Neural cell (in vitro differentiated cells): ENCODE results near the gene TTLL5.
"Not testable (repeated sequence)": the region's sequence is repeated elsewhere in the genome, so short reads cannot be mapped to it uniquely, and the experiment has no call there.

Experiments used
- POLR2AphosphoS5 ChIP-seq: IDR thresholded peaks from 2 replicates; pipeline ENCODE4 v1.6.1; 2012
- RAD21 ChIP-seq: fragments of 450-650 bp; conservative IDR thresholded peaks from 2 replicates; pipeline ENCODE4 v1.6.1; 2014; ENCODE audit warnings: antibody characterized with exemption, mild to moderate bottlenecking, moderate library complexity
- SMC3 ChIP-seq: fragments of 450-650 bp; conservative IDR thresholded peaks from 2 replicates; pipeline ENCODE4 v1.6.1; 2014; ENCODE audit warnings: antibody characterized with exemption, mild to moderate bottlenecking, moderate library complexity; ENCODE audit not compliant: poor library complexity
- TF ChIP-seq, protein P1 (sequence below): fragments of 450-650 bp; IDR thresholded peaks from 2 replicates; pipeline ENCODE4 v1.5.1; 2014; ENCODE audit warnings: antibody characterized with exemption, mild to moderate bottlenecking, moderate library complexity; ENCODE audit not compliant: poor library complexity, severe bottlenecking
- TF ChIP-seq, protein P2 (sequence below): IDR thresholded peaks from 2 replicates; pipeline ENCODE4 v1.6.1; 2012; ENCODE audit warnings: borderline replicate concordance

DNA sequence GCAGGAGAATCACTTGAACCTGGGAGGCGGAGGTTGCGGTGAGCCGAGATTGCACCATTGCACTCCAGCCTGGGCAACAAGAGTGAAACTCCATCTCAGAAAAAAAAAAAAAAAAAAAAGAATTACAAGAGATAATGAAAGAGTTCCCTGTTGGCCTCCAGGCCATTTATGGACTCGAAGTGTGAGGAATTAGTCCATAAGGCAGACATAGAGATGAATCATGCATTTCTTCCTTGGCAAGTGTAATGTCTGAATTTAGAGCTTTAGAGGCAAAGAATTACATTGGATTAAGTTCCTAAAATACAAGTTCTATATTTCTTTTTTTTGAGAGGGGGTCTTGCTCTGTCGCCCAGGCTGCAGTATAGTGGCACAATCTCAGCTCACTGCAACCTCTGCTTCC lies 185.6 kb downstream of the TTLL5 start:
- TF ChIP-seq POLR2AphosphoS5, RAD21, SMC3: not testable (repeated sequence)
- TF ChIP-seq, protein P1, sequence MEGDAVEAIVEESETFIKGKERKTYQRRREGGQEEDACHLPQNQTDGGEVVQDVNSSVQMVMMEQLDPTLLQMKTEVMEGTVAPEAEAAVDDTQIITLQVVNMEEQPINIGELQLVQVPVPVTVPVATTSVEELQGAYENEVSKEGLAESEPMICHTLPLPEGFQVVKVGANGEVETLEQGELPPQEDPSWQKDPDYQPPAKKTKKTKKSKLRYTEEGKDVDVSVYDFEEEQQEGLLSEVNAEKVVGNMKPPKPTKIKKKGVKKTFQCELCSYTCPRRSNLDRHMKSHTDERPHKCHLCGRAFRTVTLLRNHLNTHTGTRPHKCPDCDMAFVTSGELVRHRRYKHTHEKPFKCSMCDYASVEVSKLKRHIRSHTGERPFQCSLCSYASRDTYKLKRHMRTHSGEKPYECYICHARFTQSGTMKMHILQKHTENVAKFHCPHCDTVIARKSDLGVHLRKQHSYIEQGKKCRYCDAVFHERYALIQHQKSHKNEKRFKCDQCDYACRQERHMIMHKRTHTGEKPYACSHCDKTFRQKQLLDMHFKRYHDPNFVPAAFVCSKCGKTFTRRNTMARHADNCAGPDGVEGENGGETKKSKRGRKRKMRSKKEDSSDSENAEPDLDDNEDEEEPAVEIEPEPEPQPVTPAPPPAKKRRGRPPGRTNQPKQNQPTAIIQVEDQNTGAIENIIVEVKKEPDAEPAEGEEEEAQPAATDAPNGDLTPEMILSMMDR: not testable (repeated sequence)
- TF ChIP-seq, protein P2, sequence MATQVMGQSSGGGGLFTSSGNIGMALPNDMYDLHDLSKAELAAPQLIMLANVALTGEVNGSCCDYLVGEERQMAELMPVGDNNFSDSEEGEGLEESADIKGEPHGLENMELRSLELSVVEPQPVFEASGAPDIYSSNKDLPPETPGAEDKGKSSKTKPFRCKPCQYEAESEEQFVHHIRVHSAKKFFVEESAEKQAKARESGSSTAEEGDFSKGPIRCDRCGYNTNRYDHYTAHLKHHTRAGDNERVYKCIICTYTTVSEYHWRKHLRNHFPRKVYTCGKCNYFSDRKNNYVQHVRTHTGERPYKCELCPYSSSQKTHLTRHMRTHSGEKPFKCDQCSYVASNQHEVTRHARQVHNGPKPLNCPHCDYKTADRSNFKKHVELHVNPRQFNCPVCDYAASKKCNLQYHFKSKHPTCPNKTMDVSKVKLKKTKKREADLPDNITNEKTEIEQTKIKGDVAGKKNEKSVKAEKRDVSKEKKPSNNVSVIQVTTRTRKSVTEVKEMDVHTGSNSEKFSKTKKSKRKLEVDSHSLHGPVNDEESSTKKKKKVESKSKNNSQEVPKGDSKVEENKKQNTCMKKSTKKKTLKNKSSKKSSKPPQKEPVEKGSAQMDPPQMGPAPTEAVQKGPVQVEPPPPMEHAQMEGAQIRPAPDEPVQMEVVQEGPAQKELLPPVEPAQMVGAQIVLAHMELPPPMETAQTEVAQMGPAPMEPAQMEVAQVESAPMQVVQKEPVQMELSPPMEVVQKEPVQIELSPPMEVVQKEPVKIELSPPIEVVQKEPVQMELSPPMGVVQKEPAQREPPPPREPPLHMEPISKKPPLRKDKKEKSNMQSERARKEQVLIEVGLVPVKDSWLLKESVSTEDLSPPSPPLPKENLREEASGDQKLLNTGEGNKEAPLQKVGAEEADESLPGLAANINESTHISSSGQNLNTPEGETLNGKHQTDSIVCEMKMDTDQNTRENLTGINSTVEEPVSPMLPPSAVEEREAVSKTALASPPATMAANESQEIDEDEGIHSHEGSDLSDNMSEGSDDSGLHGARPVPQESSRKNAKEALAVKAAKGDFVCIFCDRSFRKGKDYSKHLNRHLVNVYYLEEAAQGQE: not testable (repeated sequence)
